ENCODE data around the gene NDUFS2.

NDUFS2 gene

GRCh38 chr1:161185282-161185682 is 16.9 kb upstream of the NDUFS2 start:
- H3K4me3 ChIP-seq (ENCODE audit: extremely low read depth, insufficient read depth, low read length, poor library complexity, severe bottlenecking), result no peak overlapping the region
- 58 to 60% methylated on average over 2 to 3 of the region's 3 CpGs for WGBS, 2 experiments (ENCODE audit: insufficient coverage in 2 of 2)
- no peaks in the 10 kb centered on the region for H3K36me3 ChIP-seq (ENCODE audit: control insufficient read depth, insufficient read depth, low read length)
- H3K9me3 ChIP-seq (ENCODE audit: control insufficient read depth, low read length), result no peaks in the 10 kb centered on the region
- H3K27ac ChIP-seq (ENCODE audit: low read depth, low read length, severe bottlenecking), result no peak overlapping the region
- H3K4me1 ChIP-seq (ENCODE audit: control insufficient read depth, insufficient read depth, low read length, poor library complexity, severe bottlenecking), result no peaks in the 10 kb centered on the region

DNA sequence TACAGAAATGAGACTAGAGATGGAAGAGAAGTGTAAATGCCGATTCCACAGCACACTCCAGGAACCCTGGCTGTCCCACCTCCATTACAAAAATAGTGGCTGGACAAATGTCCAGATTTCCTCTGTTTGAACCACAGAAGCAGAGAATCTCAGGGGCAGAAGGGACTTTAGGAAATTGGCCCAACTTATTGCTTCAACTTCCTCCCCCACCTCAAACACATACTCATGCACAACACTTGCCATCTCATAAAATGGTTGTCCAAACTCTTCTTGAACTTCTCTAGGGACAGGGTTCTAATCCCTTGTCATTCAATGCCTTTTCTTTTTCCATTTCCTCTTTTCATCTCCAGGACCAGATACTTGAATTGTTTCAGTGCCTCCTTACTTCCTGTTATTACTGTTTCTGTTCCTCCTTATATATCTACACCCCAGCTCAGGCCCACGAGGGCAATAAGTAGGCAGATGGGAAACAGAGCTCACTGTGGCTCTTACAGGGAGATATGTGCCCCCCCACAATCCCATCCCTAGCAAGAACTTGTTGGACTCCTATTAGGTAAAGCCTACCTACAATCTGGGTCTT is 16.3 kb upstream of the NDUFS2 start:
- no peaks in the 10 kb centered on the region for H3K9me3 ChIP-seq (ENCODE audit: control insufficient read depth, low read length)
- no peak overlapping the region for H3K4me3 ChIP-seq (ENCODE audit: extremely low read depth, insufficient read depth, low read length, poor library complexity, severe bottlenecking)
- no peaks in the 10 kb centered on the region for H3K36me3 ChIP-seq (ENCODE audit: control insufficient read depth, insufficient read depth, low read length)
- no peak overlapping the region for H3K27ac ChIP-seq (ENCODE audit: low read depth, low read length, severe bottlenecking)
- 100% methylated on average over 1 of the region's 2 CpGs; no CpG with 5 or more reads in 1 of the 2 experiments for WGBS, 2 experiments (ENCODE audit: insufficient coverage in 2 of 2)
- peaks cover 4% of the 10 kb centered on the region for H3K4me1 ChIP-seq (ENCODE audit: control insufficient read depth, insufficient read depth, low read length, poor library complexity, severe bottlenecking)

DNA sequence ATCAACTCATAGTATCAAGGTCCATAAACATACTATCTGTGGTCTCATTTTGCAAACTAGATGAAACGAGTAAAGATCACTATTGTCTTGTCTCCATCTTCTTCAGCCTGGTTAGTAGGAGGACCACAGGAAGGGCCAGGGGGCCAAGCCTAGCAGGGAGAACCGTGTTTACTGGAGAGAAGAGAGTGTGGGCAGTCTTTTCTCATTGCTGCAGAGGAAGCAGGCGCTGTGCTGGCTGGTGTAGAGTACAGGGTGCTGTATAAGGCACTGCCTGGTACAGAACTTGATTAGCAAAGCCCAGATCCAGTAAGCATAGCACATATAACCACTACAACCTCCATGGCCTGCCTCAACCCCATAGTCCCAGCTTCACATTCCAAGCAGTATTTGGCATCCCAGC is 14.9 kb upstream of the NDUFS2 start:
- Histone ChIP-seq H3K36me3 (ENCODE audit: control insufficient read depth, insufficient read depth, low read length) (no peaks in the 10 kb centered on the region), H3K4me3 (ENCODE audit: extremely low read depth, insufficient read depth, low read length, poor library complexity, severe bottlenecking) (no peak overlapping the region), H3K27ac (ENCODE audit: low read depth, low read length, severe bottlenecking) (no peak overlapping the region), H3K4me1 (ENCODE audit: control insufficient read depth, insufficient read depth, low read length, poor library complexity, severe bottlenecking) (peaks cover 8% of the 10 kb centered on the region), H3K9me3 (ENCODE audit: control insufficient read depth, low read length) (no peaks in the 10 kb centered on the region)
- WGBS, 2 experiments (ENCODE audit: insufficient coverage in 2 of 2), result 79 to 84% methylated on average over 3 of the region's 3 CpGs

DNA sequence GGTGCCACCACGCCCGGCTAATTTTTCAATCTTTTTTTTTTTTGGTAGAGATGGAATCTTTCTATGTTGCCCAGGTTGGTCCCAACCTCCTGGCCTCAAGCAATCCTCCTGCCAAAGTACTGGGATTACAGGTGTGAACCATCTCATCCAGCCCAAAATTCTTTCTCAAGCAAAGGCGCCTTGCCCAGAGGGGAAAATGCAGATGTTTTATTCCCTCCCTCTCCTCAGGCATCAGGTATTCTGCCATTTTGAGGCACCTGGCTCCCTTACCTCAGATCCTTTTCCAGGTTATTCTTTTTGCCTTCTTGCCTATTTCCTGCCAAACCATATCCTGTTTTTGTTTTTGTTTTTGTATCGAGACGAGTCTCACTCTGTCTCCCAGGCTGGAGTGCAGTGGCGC is 13.8 kb upstream of the NDUFS2 start:
- no peak overlapping the region for H3K27ac ChIP-seq (ENCODE audit: low read depth, low read length, severe bottlenecking)
- H3K4me1 ChIP-seq (ENCODE audit: control insufficient read depth, insufficient read depth, low read length, poor library complexity, severe bottlenecking), result peaks cover 8% of the 10 kb centered on the region
- 92 to 95% methylated on average over 3 to 4 of the region's 6 CpGs for WGBS, 2 experiments (ENCODE audit: insufficient coverage in 2 of 2)
- H3K9me3 ChIP-seq (ENCODE audit: control insufficient read depth, low read length), result no peaks in the 10 kb centered on the region
- H3K36me3 ChIP-seq (ENCODE audit: control insufficient read depth, insufficient read depth, low read length), result no peaks in the 10 kb centered on the region
- no peak overlapping the region for H3K4me3 ChIP-seq (ENCODE audit: extremely low read depth, insufficient read depth, low read length, poor library complexity, severe bottlenecking)

DNA sequence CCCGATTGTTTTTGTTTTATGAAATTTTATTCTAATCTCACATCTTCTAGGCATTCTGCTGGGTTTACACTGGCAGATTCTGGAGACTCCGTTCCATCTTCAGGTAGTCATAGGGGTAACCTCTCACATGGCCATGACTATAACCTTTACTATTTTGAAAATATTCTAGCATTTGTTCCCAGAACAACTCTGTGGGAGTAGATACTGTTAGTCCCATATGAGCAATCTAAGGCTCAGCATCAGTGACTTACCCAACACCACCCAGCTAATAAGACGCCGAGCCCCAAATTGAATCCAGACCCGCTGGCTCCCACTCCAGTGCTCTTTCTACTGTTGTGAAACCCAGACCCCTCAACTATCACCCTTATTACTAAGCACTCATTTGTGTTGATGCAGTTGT is 13.1 kb upstream of the NDUFS2 start:
- WGBS, 2 experiments (ENCODE audit: insufficient coverage in 2 of 2), result 100% methylated on average over 1 to 3 of the region's 5 CpGs
- H3K9me3 ChIP-seq (ENCODE audit: control insufficient read depth, low read length), result no peaks in the 10 kb centered on the region
- H3K4me3 ChIP-seq (ENCODE audit: extremely low read depth, insufficient read depth, low read length, poor library complexity, severe bottlenecking), result no peak overlapping the region
- no peaks in the 10 kb centered on the region for H3K36me3 ChIP-seq (ENCODE audit: control insufficient read depth, insufficient read depth, low read length)
- peaks cover 8% of the 10 kb centered on the region for H3K4me1 ChIP-seq (ENCODE audit: control insufficient read depth, insufficient read depth, low read length, poor library complexity, severe bottlenecking)
- no peak overlapping the region for H3K27ac ChIP-seq (ENCODE audit: low read depth, low read length, severe bottlenecking)

GRCh38 chr1:161190962-161191521 is 11.1 kb upstream of the NDUFS2 start:
- Histone ChIP-seq H3K9me3 (ENCODE audit: control insufficient read depth, low read length) (no peaks in the 10 kb centered on the region), H3K4me3 (ENCODE audit: extremely low read depth, insufficient read depth, low read length, poor library complexity, severe bottlenecking) (no peak overlapping the region), H3K27ac (ENCODE audit: low read depth, low read length, severe bottlenecking) (no peak overlapping the region), H3K4me1 (ENCODE audit: control insufficient read depth, insufficient read depth, low read length, poor library complexity, severe bottlenecking) (peaks cover 11% of the 10 kb centered on the region), H3K36me3 (ENCODE audit: control insufficient read depth, insufficient read depth, low read length) (no peaks in the 10 kb centered on the region)
- 75 to 81% methylated on average over 21 to 22 of the region's 22 CpGs for WGBS, 2 experiments (ENCODE audit: insufficient coverage in 2 of 2)

DNA sequence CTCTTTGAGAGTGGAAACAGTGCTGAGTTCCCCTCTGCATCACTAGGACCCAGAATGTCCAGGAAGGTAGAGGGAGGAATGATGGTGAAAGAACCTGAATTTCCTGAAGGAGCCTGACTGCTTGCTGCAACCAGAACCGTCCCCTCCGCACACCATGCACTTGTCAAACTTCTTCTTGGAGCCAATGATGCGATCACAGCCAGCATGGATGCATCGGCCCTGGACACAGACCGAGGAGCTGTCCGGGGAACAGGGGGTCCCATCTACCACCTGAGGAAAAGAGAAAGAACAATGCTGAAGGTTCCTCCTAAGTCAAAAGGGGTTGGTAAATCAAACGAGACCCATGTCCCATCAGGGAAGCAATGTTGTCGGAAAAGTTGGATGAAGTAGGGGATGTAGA is 10.2 kb upstream of the NDUFS2 start:
- no peaks in the 10 kb centered on the region for H3K36me3 ChIP-seq (ENCODE audit: control insufficient read depth, insufficient read depth, low read length)
- WGBS, 2 experiments (ENCODE audit: insufficient coverage in 2 of 2), result 90 to 92% methylated on average over 6 to 7 of the region's 8 CpGs
- H3K9me3 ChIP-seq (ENCODE audit: control insufficient read depth, low read length), result no peaks in the 10 kb centered on the region
- H3K4me1 ChIP-seq (ENCODE audit: control insufficient read depth, insufficient read depth, low read length, poor library complexity, severe bottlenecking), result peaks cover 11% of the 10 kb centered on the region
- H3K27ac ChIP-seq (ENCODE audit: low read depth, low read length, severe bottlenecking), result no peak overlapping the region
- H3K4me3 ChIP-seq (ENCODE audit: extremely low read depth, insufficient read depth, low read length, poor library complexity, severe bottlenecking), result no peak overlapping the region

- H3K36me3 ChIP-seq (ENCODE audit: control insufficient read depth, insufficient read depth, low read length), result no peaks in the 10 kb centered on the region
- H3K4me1 ChIP-seq (ENCODE audit: control insufficient read depth, insufficient read depth, low read length, poor library complexity, severe bottlenecking), result peaks cover 15% of the 10 kb centered on the region
- H3K27ac ChIP-seq (ENCODE audit: low read depth, low read length, severe bottlenecking), result no peak overlapping the region
- no peak overlapping the region for H3K4me3 ChIP-seq (ENCODE audit: extremely low read depth, insufficient read depth, low read length, poor library complexity, severe bottlenecking)
- H3K9me3 ChIP-seq (ENCODE audit: control insufficient read depth, low read length), result no peaks in the 10 kb centered on the region
- WGBS, 2 experiments (ENCODE audit: insufficient coverage in 2 of 2), result 76 to 84% methylated on average over 9 to 10 of the region's 15 CpGs
These were observed 9.4 kb upstream of the NDUFS2 start for GRCh38 chr1:161192476-161193465.

GRCh38 chr1:161193561-161194235 is 8.5 kb upstream of the NDUFS2 start:
- Histone ChIP-seq H3K4me1 (ENCODE audit: control insufficient read depth, insufficient read depth, low read length, poor library complexity, severe bottlenecking) (peaks cover 18% of the 10 kb centered on the region), H3K36me3 (ENCODE audit: control insufficient read depth, insufficient read depth, low read length) (no peaks in the 10 kb centered on the region), H3K4me3 (ENCODE audit: extremely low read depth, insufficient read depth, low read length, poor library complexity, severe bottlenecking) (no peak overlapping the region), H3K27ac (ENCODE audit: low read depth, low read length, severe bottlenecking) (no peak overlapping the region), H3K9me3 (ENCODE audit: control insufficient read depth, low read length) (no peaks in the 10 kb centered on the region)
- WGBS, 2 experiments (ENCODE audit: insufficient coverage in 2 of 2), result 95 to 98% methylated on average over 15 to 21 of the region's 21 CpGs

DNA sequence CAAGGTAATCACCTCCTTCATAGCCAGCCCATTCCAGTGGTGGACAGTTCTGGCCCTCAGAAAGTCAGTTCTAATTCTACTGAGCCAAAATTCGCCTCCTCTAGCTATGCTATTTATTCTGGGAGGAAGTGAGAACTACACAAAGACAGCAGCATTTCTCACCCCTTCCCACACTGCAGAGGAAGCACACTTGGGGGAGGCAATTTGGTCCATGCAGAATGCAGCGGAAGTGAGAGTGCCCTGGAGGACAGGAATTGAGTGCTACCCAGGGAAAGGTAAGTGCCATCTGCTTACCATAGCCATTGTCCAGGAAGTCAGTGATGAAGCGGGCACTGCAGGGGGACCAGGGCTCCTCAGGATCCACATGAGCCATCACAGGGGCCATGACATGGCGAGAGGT is 7.0 kb upstream of the NDUFS2 start:
- WGBS, 2 experiments (ENCODE audit: insufficient coverage in 2 of 2), result 100% methylated on average over 3 of the region's 4 CpGs
- Histone ChIP-seq H3K27ac (ENCODE audit: low read depth, low read length, severe bottlenecking) (no peak overlapping the region), H3K4me1 (ENCODE audit: control insufficient read depth, insufficient read depth, low read length, poor library complexity, severe bottlenecking) (peaks cover 18% of the 10 kb centered on the region), H3K4me3 (ENCODE audit: extremely low read depth, insufficient read depth, low read length, poor library complexity, severe bottlenecking) (no peak overlapping the region), H3K9me3 (ENCODE audit: control insufficient read depth, low read length) (no peaks in the 10 kb centered on the region), H3K36me3 (ENCODE audit: control insufficient read depth, insufficient read depth, low read length) (no peaks in the 10 kb centered on the region)
